GM20000 (cell line): ENCODE data around the gene PTPRN2.
"Not testable (repeated sequence)": the region's sequence is repeated elsewhere in the genome, so short reads cannot be mapped to it uniquely, and the experiment has no call there.

Experiments used
- DNase-seq: peaks from one replicate; pipeline ENCODE4 v3.0.0; 2012; ENCODE audit warnings: low spot score
- CTCF ChIP-seq: IDR thresholded peaks from 2 replicates; pipeline ENCODE4 v1.5.1; 2012; ENCODE audit warnings: mild to moderate bottlenecking, control low read depth; ENCODE audit errors: extremely low read depth, missing control alignments

Gene PTPRN2

GRCh38 chr7:157903296-157903695, 684.3 kb downstream of the PTPRN2 start:
- DNase-seq: no peak
- no peak for TF ChIP-seq CTCF

DNA sequence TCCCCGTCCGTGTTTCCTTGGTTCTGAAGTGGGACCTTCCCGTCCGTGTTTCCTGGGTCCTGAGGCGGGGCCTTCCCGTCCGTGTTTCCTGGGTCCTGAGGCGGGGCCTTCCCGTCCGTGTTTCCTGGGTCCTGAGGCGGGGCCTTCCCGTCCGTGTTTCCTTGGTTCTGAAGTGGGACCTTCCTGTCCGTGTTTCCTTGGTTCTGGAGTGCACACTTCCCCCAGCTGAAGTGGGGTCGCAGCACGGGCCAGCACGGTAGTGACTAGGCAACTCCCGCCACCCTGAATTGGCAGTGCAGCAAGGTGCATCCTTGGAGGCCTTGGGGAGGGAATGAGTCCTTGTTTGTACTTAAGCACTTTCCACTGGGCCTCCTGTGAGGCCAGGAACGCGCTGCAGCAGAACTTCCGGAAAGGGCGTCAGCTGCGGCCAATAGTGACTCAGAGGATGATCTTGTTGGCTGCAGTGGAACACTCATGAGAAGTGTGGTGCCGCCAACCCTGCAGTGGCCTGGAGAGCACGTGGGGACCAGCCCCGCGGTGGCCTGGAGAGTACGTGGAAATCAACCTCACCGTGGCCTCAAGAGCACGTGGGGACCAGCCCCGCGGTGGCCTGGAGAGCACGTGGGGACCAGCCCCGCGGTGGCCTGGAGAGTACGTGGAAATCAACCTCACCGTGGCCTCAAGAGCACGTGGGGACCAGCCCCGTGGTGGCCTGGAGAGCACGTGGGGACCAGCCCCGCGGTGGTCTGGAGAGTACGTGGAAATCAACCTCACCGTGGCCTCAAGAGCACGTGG, 685.6 kb downstream of the PTPRN2 start:
- not testable (repeated sequence) for DNase-seq

GRCh38 chr7:157901166-157901565, 686.5 kb downstream of the PTPRN2 start:
- no peak for DNase-seq
- no peak for TF ChIP-seq CTCF

- no peak for TF ChIP-seq CTCF
- DNase-seq: no peak
These were observed 687.1 kb downstream of the PTPRN2 start for GRCh38 chr7:157900556-157900955.

DNA sequence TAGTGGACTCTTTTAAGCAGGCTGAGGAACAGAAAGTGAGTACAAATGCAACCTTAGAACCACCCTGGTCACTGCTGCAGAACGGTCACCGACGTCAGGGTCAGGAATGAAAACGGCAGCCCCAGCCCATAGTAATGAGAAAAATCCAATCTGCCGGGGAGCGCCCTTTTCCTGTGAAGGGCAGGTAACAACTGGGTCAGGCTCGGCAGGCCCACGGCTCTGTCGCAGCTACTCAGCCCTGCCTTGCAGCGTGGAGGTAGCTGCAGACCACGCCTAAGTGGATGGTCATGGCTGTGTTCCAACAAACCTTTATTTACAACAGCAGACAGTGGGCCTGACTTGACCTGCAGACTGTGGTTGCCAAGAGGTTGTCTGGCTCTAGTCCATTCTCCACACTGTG, 687.6 kb downstream of the PTPRN2 start:
- TF ChIP-seq CTCF: no peak

DNA sequence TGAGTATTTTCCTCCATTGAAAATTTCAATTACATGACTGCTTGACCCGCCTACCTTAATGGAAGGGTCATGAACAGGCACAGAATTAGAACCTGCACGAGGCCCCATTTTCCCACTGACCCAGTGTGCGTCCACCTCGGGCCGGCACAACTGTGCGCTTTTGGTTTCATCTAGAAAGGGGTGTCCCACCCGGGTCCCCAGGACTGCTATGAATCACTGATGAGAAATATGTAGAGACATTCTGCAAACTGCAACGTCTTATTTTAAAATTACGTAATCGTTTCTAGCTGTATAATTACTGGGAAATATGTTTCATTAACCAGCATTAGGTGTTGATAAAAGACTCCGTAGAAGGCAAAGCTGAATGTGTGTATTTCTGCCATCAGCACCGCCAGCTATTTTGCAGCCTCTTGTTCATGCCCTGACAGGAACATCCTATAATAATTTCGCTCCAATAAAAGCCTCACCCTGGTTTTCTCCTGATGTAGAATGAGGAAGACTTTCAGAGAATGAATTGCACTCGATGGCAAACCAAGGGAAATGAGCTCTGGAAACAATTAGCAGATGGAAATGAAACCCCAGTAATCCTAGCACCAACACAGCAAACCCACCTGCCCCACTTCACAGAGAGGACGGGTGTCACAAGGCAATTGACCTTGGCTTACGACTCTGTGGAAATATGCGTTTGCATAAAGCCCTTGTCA, 688.7 kb downstream of the PTPRN2 start:
- no peak for DNase-seq
- no peak for TF ChIP-seq CTCF

More for the DNA sequence above, 687.6 kb downstream of the PTPRN2 start:
- DNase-seq: no peak

DNA sequence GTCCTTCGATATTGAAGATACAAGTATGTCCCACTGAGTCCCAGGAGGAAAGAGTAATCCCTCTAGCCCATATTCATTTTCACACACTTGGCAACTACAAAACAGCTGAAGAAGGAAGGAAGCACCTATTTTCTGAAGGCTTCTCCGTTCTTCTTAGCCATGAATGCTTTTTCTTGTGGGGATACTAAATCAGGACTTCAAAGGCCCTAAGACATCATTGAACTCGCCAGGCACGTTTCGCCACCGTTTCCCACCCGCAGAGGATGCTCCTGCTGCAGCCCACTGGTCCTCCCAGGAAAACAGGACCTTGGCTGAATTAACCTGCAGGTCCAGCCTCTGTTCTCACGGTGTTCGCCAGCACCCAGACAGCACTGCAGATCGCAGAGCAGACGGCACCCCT, 689.4 kb downstream of the PTPRN2 start:
- TF ChIP-seq CTCF: no peak
- no peak for DNase-seq
